Right lobe of liver (tissue), 4 donors: ENCODE data around the gene RB1.

ENCODE experiments used
- CTCF ChIP-seq, 4 donors: fragments of 200-600 bp in 3 of 4; fragments of 450-650 bp in 1 of 4; IDR thresholded peaks; one replicate each; pipeline versions ENCODE4 v1.5.1 to v1.8.0; 2016 to 2022; ENCODE audit warnings: antibody characterized with exemption in 4 of 4, mild to moderate bottlenecking in 2 of 4
- POLR2A ChIP-seq: fragments of 450-650 bp; IDR thresholded peaks from one replicate; pipeline ENCODE4 v1.6.1; 2017; ENCODE audit warnings: antibody characterized with exemption, mild to moderate bottlenecking
- donor health status: DM: no; HTN: no; CAD: no.
- donor health status: DM: no; HTN: no; CAD: no.
- donor health status: DM: no; HTN: yes; CAD: no.

- TF ChIP-seq POLR2A (no peak), CTCF (IDR thresholded peaks at IDR 0.05) (no peak)
Measured at GRCh38 chr13:48518083-48518482, 214.5 kb downstream of the RB1 start.
